ENCODE results near the gene ETFB. TPM values are rescaled to one million over a fixed set of nuclear protein-coding genes. Genes with fewer than 3 reads are reported as not detected.

ETFB gene
- total RNA-seq, 1 experiment from 2014 or later, result 140 TPM

Other genes with a start within 250 kb of the ETFB start
- gene SIGLEC9, start 241.5 kb downstream of the ETFB start, total RNA-seq (2021; ENCODE audit: unreplicated experiment), result not detected
- not detected for gene SIGLEC7, start 224.1 kb downstream of the ETFB start, total RNA-seq (2021; ENCODE audit: unreplicated experiment)
- gene CD33, start 141.3 kb downstream of the ETFB start, total RNA-seq (2021; ENCODE audit: unreplicated experiment), result 3.1 TPM
- not detected for gene SIGLECL1, start 115.3 kb downstream of the ETFB start, total RNA-seq (2021; ENCODE audit: unreplicated experiment)
- gene IGLON5, start 54.7 kb downstream of the ETFB start, total RNA-seq (2021; ENCODE audit: unreplicated experiment), result not detected
- 4.6 TPM for gene VSIG10L, start 24.2 kb downstream of the ETFB start, total RNA-seq (2021; ENCODE audit: unreplicated experiment)
- gene CLDND2, start 2.6 kb upstream of the ETFB start, total RNA-seq (2021; ENCODE audit: unreplicated experiment), result 1.8 TPM
- gene NKG7, start 6.3 kb upstream of the ETFB start, total RNA-seq (2021; ENCODE audit: unreplicated experiment), result not detected
- not detected for gene LIM2, start 21.6 kb upstream of the ETFB start, total RNA-seq (2021; ENCODE audit: unreplicated experiment)
- gene C19orf84, start 24.2 kb upstream of the ETFB start, total RNA-seq (2021; ENCODE audit: unreplicated experiment), result not detected
- not detected for gene SIGLEC10, start 51.3 kb upstream of the ETFB start, total RNA-seq (2021; ENCODE audit: unreplicated experiment)
- gene SIGLEC8, start 92.1 kb upstream of the ETFB start, total RNA-seq (2021; ENCODE audit: unreplicated experiment), result not detected
- gene CEACAM18, start 112.2 kb upstream of the ETFB start, total RNA-seq (2021; ENCODE audit: unreplicated experiment), result not detected
- gene SIGLEC12, start 135.4 kb upstream of the ETFB start, total RNA-seq (2021; ENCODE audit: unreplicated experiment), result not detected
- gene SIGLEC6, start 165.3 kb upstream of the ETFB start, total RNA-seq (2021; ENCODE audit: unreplicated experiment), result not detected
- 9.3 TPM for gene ZNF175, start 204.9 kb upstream of the ETFB start, total RNA-seq (2021; ENCODE audit: unreplicated experiment)

Data from HCT116 (cell line).